ENCODE data around the gene TRIM34.
"Not testable (repeated sequence)": the region's sequence is repeated elsewhere in the genome, so short reads cannot be mapped to it uniquely, and the experiment has no call there.

TRIM34 gene

DNA sequence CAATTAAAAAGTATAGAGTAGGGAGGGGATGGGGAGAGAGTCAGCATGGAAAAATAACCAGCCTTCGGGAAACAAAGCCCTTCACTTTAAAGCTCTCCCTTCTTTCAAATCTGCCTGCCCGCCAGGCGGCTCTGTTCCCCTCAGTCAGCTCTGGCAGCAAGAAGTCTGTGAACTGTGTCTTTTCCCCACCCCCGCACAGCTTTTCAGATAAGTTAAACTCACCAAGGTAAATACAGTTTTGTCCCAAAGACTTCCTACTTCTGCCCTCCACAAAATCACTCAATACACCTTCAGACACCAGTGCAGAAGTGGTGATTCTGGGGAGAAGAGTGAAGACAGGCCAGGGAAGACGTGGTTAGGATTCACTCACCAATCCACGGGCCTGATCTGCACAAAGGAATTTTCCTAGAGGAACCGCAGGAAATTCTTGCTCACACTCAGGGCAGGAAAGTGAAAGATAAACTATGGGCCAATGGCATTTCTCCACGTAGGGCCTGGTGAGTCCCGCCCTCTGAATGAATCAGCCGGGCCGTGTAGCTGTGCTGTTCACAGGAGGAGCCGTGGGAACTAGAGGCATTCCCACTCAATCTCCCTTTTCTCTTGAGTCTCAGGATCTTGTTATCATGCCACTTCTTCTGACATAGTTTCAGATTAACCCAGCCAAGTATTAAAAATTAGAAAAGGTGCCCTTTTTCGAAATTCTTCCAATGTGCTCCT, 60.0 kb downstream of the TRIM34 start, which contains the start of gene TRIM5:
Gene TRIM5 (minus strand): TSS at position 429 of the 717 bp plus-strand sequence. CDS start 4,897 bp downstream, outside the sequence.
- peak; percentile 96 for DNase-seq (ENCODE audit: low spot score)

DNA sequence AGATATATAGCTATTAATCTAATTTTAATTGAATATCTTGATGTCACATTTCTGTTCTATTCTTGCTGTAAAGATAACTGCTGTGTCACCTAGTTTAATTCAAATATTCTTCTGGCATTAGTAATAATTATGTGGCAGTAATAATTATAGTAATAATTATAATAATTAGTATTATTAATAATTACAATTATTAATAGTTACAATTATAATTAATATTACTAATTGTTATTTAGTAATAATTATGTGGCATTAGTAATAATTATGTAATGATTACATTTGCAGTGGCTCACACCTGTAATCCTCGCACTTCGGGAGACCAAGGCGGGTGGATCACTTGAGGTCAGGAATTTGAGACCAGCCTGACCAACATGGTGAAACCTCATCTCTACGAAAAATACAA, 61.6 kb downstream of the TRIM34 start:
- no peak for DNase-seq (ENCODE audit: low spot score)

DNA sequence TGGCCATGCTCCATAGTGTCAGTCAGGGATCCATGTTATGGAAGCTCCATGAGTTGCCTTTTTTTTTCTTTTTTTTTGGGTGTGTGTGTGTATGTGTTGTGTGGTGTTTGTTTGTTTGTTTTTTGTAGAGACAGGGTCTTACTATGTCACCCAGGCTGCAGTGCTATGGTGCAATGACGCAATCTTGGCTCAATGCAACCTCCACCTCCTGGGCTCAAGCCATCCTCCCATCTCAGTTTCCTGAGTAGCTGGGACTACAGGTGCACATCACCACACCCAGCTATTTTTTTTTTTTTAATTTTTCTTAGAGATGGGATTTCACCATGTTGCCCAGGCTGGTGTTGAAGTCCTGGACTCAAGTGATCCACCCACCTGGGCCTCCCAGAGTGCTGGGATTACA, 63.7 kb downstream of the TRIM34 start:
- no peak for DNase-seq (ENCODE audit: low spot score)

DNA sequence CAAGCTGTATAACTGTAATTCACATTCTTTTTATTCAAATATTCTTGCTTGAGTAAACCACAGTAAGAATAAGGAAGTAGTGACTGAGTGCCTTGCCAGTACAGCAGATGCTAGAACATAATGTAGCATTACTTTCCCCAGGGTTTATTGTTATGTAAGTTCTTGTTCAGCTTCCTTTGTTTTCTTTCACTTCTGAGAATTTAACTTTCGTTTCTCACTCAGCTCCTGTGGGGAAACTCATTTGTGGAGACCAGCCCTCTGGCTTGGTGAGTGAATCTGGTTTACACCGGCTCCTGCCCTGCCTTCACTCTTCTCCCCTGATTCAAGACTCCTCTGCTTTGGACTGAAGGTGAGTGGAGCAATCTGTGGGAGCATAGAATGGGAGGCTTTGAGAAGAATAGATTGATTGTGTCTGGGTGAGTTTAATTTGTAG, 64.8 kb downstream of the TRIM34 start, which contains the start of gene TRIM22:
Gene TRIM22 (plus strand): TSS at position 240 of the 433 bp plus-strand sequence. CDS start 6,443 bp downstream, outside the sequence.
- peak; percentile 70 for DNase-seq (ENCODE audit: low spot score)

DNA sequence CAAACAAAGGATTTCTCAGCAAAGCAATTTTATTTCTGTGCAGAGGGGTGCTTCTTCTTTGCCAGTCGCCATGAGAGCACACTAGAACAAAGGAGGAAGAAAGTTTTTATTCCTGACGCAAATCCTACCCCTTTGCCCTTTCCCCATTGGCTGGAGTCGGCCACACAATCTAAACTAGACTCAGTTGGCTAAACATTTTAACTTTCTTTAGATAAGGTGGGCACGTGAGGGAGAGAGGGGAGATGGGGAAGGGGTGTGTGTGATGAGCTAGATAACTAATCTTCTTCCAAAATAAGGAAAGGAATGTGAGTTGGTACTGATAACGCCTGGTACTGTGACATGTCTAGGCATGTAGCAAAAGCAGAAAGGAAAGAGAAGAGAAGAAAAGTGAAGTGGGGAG, 65.4 kb downstream of the TRIM34 start:
- DNase-seq (ENCODE audit: low spot score) = peak; percentile 17

DNA sequence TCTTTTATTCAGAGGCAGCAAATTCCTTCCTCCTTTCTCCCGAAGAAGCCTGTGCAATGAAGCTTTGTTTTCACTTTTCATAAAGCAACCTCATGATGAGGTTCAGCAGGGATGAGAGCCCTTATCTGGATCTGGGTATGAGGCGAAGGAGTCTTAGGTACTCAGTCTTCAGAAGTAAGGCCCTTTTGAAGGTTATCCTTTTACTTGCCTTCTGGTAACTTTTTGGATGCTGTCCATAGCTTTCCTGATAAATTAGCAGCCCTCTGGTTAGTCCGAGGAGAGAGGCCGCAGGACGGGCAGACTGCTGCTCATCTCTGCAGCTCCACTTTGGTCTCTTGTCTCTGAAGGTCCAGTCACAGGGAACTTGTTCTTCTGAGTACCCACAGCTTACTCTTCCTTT, 65.9 kb downstream of the TRIM34 start:
- peak; percentile 3 for DNase-seq (ENCODE audit: low spot score)

DNA sequence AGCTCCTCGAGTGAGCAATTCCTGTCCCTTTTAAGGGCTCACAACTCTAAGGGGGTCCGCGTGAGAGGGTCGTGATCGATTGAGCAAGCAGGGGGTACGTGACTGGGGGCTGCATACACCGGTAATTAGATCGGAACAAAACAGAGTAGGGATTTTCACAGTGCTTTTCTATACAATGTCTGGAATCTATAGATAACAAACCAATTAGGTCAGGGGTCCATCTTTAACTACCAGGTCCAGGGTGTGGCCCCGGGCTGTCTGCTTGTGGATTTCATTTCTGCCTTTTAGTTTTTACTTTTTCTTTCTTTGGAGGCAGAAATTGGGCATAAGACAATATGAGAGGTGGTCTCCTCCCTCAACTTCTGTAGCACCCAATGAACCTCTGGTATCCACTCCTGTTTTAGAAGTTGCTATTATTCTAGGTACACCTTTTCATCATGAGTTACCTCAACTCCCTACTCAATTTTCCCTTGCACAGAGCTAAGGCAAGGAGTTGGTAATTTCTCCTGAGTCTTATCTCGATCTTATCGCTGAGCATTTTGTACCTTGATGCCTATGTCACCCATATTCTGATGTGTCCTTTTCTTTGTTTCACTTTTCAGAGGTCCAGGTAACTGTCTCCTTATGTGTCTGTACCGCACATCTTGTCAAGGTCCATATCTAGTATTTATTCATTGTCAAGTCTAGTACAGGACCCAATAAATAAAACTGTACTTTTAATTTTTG, 66.6 kb downstream of the TRIM34 start:
- not testable (repeated sequence) for DNase-seq (ENCODE audit: low spot score)

DNA sequence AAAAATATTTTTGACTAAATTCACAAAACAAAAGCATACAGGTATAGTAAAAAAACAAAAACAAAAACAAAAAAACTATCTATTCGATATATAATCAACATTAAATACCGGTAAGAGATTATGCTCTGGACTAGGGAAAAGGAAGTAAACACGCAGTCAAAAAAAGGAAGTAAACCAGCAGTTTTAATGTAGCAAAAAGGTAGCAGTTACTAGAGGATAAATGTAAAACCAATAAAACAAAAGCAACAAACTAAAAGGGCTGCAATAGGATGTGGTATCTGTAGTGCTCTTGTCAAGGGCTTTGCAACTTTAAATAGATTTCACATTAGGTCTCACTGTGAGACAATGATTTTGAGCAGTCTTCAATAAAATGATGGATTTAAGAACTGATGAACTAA, 67.2 kb downstream of the TRIM34 start:
- no peak for DNase-seq (ENCODE audit: low spot score)

All from kidney tubule cell (primary cell).